Neural progenitor cell (in vitro differentiated cells): ENCODE data around the gene PRELID1.

Experiments used
- EZH2 ChIP-seq: fragments of 200-600 bp; sonication (generic); IDR thresholded peaks from 2 replicates; pipeline ENCODE4 v1.6.1; 2017; ENCODE audit warnings: antibody characterized with exemption, mild to moderate bottlenecking, moderate library complexity
- EZH2phosphoT487 ChIP-seq: fragments of 200-600 bp; sonication (generic); IDR thresholded peaks from 2 replicates; pipeline ENCODE4 v1.6.1; 2017; ENCODE audit warnings: antibody characterized with exemption
- TF ChIP-seq, protein P1 (sequence below): fragments of 200-600 bp; sonication (generic); IDR thresholded peaks from 2 replicates; pipeline ENCODE4 v1.5.1; 2017; ENCODE audit warnings: antibody characterized with exemption, mild to moderate bottlenecking

DNA sequence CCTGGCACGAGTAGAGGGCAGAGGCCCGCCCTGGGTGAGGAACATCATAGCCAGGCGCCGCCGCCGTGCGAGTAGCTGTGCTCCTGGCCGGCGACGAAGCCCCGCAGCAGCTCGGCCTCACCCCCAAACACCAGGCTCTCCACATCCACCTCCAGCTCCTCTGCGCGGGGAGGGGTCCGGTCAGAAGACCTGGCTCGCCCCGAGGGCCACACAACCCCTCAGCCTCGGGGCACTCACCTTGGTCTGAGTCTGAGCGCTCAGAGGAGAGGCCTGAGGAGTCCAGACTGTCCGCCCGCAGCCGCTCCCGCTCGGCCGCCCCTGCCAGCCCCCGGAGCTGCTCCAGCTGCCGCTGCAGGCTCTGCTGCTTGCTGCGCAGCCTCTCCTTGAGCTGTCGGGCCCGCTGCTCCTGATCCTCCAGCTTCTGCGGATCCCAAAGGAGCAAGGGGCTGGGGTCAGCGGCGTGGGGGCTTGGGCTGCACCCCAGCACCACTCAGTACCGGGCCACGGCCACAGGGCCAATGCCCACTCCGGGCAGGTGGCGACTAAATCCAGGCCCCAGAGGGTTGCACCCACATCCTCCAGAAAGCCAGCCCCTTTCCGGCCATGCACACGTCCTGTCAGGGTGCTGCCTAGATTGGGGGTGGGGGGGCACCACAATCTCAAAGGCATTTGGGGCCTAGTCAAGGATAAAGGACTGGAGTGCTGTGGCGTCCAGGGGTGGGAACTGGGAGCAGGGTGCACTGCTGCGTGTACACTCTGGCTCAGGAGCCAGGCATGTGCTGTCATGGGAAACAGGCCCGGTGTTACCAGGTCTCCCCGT is 4.2 kb downstream of the PRELID1 start:
- no peak for TF ChIP-seq EZH2phosphoT487
- TF ChIP-seq, protein P1, sequence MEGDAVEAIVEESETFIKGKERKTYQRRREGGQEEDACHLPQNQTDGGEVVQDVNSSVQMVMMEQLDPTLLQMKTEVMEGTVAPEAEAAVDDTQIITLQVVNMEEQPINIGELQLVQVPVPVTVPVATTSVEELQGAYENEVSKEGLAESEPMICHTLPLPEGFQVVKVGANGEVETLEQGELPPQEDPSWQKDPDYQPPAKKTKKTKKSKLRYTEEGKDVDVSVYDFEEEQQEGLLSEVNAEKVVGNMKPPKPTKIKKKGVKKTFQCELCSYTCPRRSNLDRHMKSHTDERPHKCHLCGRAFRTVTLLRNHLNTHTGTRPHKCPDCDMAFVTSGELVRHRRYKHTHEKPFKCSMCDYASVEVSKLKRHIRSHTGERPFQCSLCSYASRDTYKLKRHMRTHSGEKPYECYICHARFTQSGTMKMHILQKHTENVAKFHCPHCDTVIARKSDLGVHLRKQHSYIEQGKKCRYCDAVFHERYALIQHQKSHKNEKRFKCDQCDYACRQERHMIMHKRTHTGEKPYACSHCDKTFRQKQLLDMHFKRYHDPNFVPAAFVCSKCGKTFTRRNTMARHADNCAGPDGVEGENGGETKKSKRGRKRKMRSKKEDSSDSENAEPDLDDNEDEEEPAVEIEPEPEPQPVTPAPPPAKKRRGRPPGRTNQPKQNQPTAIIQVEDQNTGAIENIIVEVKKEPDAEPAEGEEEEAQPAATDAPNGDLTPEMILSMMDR = no peak
- no peak for TF ChIP-seq EZH2
